Activated T-cell treated with anti-CD3 and anti-CD28 coated beads, Interleukin-2, amount 50 U/mL, for 24 hours (primary cell): Measurements from ENCODE around the gene ATG9A.

Experiments used
- DNase-seq: peaks from one replicate; pipeline ENCODE4 v3.0.0-alpha.2; 2020
- H3K27ac Mint-ChIP-seq: 2 replicates; pipeline ENCODE4 v1.8.0; 2020; ENCODE audit warnings: mild to moderate bottlenecking, mixed read lengths
- H3K27me3 Mint-ChIP-seq: 2 replicates; pipeline ENCODE4 v1.8.0; 2020; ENCODE audit warnings: mixed read lengths
- H3K36me3 Mint-ChIP-seq: 2 replicates; pipeline ENCODE4 v1.8.0; 2020; ENCODE audit warnings: low read depth, mixed read lengths
- H3K4me1 Mint-ChIP-seq: 2 replicates; pipeline ENCODE4 v1.8.0; 2020; ENCODE audit warnings: low read depth, mixed read lengths
- H3K4me3 Mint-ChIP-seq: 2 replicates; pipeline ENCODE4 v1.8.0; 2020; ENCODE audit warnings: mild to moderate bottlenecking, moderate library complexity, mixed read lengths
- H3K9me3 Mint-ChIP-seq: 2 replicates; pipeline ENCODE4 v1.8.0; 2020; ENCODE audit warnings: mixed read lengths

Gene ATG9A

DNA sequence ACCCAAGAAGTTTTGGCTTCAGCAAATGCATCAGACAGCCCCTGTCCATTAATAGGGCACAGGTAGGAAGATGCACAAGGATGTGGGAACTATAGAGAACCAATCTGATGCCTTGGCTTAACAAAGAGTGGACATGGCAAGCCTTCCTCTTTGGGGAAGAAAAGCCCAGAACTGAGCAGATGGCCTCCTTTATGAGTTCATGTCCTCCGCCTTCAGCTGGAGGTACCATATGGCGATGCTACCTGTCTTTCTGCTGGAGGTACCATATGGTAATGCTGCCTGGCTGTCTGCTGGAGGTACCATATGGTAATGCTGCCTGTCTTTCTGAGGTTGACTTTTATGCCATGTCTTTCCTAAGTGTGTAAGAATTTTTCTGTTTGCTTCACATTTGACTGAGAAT is 45.3 kb downstream of the ATG9A start:
- H3K4me1 Mint-ChIP-seq, result peaks cover 61% of the 10 kb centered on the region
- no peak overlapping the region for H3K4me3 Mint-ChIP-seq
- no peak for DNase-seq

GRCh38 chr2:219183151-219183772 is 46.2 kb downstream of the ATG9A start:
- Mint-ChIP-seq H3K27me3 (no peaks in the 10 kb centered on the region), H3K36me3 (peaks cover 74% of the 10 kb centered on the region), H3K4me3 (no peak overlapping the region), H3K9me3 (no peaks in the 10 kb centered on the region), H3K27ac (peak overlapping the region; percentile 83), H3K4me1 (peaks cover 66% of the 10 kb centered on the region)
- DNase-seq, result no peak

More for the DNA sequence above, 45.3 kb downstream of the ATG9A start:
- Mint-ChIP-seq H3K27ac (peak overlapping the region; percentile 5), H3K36me3 (peaks cover 68% of the 10 kb centered on the region), H3K9me3 (no peaks in the 10 kb centered on the region), H3K27me3 (no peaks in the 10 kb centered on the region)

- Mint-ChIP-seq H3K4me3 (no peak overlapping the region), H3K27me3 (no peaks in the 10 kb centered on the region), H3K9me3 (no peaks in the 10 kb centered on the region), H3K27ac (peak overlapping the region; percentile 83), H3K4me1 (peaks cover 67% of the 10 kb centered on the region), H3K36me3 (peaks cover 78% of the 10 kb centered on the region)
- no peak for DNase-seq
Measured at GRCh38 chr2:219182331-219183150, 46.9 kb downstream of the ATG9A start.

GRCh38 chr2:219181531-219181930 is 47.9 kb downstream of the ATG9A start:
- Mint-ChIP-seq H3K27me3 (no peaks in the 10 kb centered on the region), H3K9me3 (no peaks in the 10 kb centered on the region), H3K4me1 (peaks cover 62% of the 10 kb centered on the region), H3K4me3 (no peak overlapping the region), H3K36me3 (peaks cover 81% of the 10 kb centered on the region), H3K27ac (peak overlapping the region; percentile 83)
- no peak for DNase-seq

GRCh38 chr2:219180961-219181360 is 48.5 kb downstream of the ATG9A start:
- no peak for DNase-seq
- Mint-ChIP-seq H3K9me3 (no peaks in the 10 kb centered on the region), H3K4me1 (peaks cover 59% of the 10 kb centered on the region), H3K27ac (peak overlapping the region; percentile 83), H3K36me3 (peaks cover 81% of the 10 kb centered on the region), H3K4me3 (no peak overlapping the region), H3K27me3 (no peaks in the 10 kb centered on the region)

DNA sequence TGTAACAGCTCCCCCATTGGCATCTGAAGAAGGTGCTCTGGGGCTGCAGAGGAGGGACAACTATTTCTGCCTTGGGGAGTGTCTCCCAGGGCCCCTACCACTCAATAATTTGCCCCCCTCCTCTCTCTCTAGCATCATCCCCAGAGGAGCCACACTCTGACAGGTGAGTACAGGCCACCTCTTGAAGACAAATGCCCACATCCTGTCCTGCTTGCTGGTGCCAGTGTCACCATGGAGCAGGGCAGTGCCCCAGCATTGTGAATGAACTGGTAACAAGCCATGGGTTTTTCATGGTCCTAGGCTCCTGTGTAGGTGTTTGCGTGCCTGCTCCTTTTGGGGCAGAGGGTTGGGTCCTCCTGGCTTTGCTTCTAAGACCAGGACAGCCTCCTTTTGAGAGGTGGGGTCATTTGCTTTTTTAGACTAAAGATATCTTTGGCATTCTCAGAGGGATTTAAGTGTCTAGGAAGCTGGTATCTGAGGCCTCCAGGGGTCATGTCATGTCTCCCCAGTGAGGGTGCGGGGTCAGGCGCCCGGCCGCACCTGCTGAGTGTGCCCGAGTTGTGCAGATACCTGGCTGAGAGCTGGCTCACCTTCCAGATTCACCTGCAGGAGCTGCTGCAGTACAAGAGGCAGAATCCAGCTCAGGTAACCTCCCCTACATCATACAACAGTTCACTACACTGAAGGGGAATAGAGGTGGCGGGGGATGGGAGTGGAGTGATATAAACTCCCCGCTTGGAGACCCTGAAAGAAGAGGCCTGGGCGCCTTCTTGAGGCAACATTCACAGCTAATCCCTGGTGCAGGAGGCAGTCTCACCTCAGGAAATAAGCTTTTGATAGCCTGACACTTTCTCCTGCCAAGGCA is 49.6 kb downstream of the ATG9A start:
- Mint-ChIP-seq H3K9me3 (no peaks in the 10 kb centered on the region), H3K36me3 (peaks cover 80% of the 10 kb centered on the region), H3K4me3 (peak overlapping the region; percentile 83), H3K4me1 (peaks cover 68% of the 10 kb centered on the region), H3K27me3 (no peaks in the 10 kb centered on the region), H3K27ac (peak overlapping the region; percentile 88)
- DNase-seq, result no peak

DNA sequence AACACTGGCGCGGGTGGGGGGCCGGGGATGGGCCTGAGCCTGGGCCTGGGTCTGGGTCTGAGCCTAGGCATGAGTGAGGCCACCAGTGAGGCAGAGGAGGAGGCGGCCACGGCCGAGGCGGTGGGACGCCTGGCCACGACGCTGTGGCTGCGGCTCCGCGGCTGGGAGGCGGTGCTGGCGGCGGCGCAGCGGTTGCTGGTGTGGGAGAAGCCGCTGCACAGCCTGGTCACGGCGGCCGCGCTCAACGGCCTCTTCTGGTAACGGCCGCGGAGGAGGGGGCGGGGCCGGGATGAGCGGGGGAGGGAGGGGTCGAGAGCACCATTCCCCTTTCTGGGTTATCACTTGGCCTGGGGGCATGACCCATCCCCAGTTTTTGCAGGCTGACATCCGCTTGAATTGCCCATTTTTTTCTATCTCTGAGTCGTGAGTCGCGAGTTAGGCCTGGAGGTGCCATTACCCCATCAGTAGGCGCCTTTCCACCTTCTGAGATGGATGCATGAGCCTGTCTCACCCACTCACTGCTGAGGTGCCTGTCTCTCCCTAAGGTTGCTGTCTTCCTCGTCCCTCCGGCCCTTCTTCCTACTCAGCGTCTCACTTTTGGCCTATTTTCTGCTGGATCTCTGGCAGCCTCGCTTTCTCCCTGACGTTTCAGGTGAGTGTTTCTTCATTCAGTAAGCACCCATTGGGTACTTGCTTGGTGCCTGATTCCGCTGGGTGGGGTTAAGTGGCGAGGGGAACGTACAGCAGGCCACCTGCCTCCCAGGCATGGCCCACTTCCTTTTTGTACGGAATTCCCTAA is 50.9 kb downstream of the ATG9A start:
- Mint-ChIP-seq H3K9me3 (no peaks in the 10 kb centered on the region), H3K36me3 (peaks cover 82% of the 10 kb centered on the region), H3K27me3 (no peaks in the 10 kb centered on the region), H3K4me3 (peak overlapping the region; percentile 83), H3K27ac (peak overlapping the region; percentile 88), H3K4me1 (peaks cover 75% of the 10 kb centered on the region)
- no peak for DNase-seq

GRCh38 chr2:219177552-219178376 is 51.7 kb downstream of the ATG9A start, which contains the start of gene RETREG2:
Gene RETREG2, plus strand, starts transcription at chr2:219178275. Its CDS starts 78 bp downstream, at chr2:219178353.
- Mint-ChIP-seq H3K27me3 (no peaks in the 10 kb centered on the region), H3K36me3 (peaks cover 81% of the 10 kb centered on the region), H3K4me3 (peak within 1 kb of the TSS; percentile 92), H3K9me3 (no peaks in the 10 kb centered on the region), H3K27ac (peak within 1 kb of the TSS; percentile 99), H3K4me1 (peaks cover 68% of the 10 kb centered on the region)
- DNase-seq, result peak; percentile 89

GRCh38 chr2:219176818-219177551 is 52.5 kb downstream of the ATG9A start, which contains the start of gene CNPPD1:
Gene CNPPD1, minus strand, starts transcription at chr2:219176925. Its CDS starts 97 bp downstream, at chr2:219176828.
- peak; percentile 91 for DNase-seq
- no peaks in the 10 kb centered on the region for H3K9me3 Mint-ChIP-seq
- H3K36me3 Mint-ChIP-seq, result peaks cover 81% of the 10 kb centered on the region
- peak within 1 kb of the TSS; percentile 92 for H3K4me3 Mint-ChIP-seq
- H3K4me1 Mint-ChIP-seq, result peaks cover 64% of the 10 kb centered on the region
- no peaks in the 10 kb centered on the region for H3K27me3 Mint-ChIP-seq
- H3K27ac Mint-ChIP-seq, result peak within 1 kb of the TSS; percentile 99

DNA sequence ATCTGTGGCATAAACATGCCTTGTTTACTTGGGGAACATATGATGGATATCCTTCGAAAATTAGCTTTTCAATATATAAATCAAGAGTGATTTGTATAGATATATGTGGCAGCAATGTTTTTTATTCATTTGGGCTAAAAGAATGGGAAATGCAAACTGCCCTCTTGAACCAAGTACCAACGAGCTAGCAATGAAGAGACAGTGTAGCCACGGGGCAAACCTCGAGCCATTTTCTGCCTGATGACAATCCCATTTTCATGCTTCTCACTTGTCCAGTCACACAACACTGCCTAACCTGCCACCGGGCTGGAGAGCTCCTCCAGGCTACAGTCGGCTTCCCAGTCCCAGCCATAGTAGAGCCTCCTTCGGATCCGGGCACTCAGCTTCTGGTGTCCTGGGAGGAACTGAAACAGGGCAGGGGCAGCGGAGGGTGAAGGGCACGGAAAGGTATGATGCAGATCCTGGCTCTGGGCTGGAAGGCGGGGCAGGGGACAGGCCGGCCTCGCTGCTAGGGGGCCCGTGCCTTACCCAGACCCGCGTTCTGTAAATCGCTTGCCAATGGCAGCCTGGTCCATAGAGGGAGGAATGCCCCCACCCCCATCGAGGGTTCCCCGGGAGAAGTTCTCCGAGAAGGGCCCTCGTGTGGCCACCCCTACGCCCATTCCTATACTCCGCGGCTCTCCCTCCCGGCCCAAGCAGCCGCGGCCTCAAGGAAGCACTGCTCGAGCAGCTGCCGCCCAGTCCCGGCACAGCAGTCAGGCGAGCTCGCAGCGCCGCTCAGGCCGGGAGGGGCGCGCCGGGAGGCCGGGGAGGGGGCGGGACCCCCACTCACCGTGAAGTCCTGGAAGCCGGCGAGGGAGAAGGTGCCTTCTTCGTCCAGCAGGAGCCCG is 53.3 kb downstream of the ATG9A start:
- DNase-seq, result no peak

DNA sequence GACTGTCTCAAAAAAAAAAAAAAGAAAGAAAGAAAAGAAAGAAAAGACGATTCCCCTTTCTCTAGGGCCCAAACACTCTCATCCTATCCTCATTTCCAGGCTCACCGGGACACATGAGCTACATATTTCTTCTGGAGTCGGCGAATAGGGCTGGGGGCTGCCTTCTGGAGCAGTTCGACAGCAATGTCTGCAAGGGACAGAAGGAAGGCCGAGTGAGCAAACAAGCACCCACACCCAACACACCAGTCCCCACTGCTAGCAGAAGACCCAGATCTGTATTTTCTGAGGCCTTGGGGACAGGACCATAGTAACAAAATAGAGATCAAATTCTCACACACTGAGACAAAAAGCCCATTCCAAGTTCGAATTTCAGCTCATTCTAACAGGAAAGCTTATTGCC is 54.0 kb downstream of the ATG9A start:
- peak overlapping the region; percentile 92 for H3K4me3 Mint-ChIP-seq
- peak overlapping the region; percentile 99 for H3K27ac Mint-ChIP-seq
- H3K9me3 Mint-ChIP-seq, result no peaks in the 10 kb centered on the region
- no peaks in the 10 kb centered on the region for H3K27me3 Mint-ChIP-seq
- no peak for DNase-seq
- H3K4me1 Mint-ChIP-seq, result peaks cover 61% of the 10 kb centered on the region
- H3K36me3 Mint-ChIP-seq, result peaks cover 76% of the 10 kb centered on the region

More for the DNA sequence above, 53.3 kb downstream of the ATG9A start:
- peaks cover 81% of the 10 kb centered on the region for H3K36me3 Mint-ChIP-seq
- H3K27me3 Mint-ChIP-seq, result no peaks in the 10 kb centered on the region
- H3K9me3 Mint-ChIP-seq, result no peaks in the 10 kb centered on the region
- H3K4me3 Mint-ChIP-seq, result peak overlapping the region; percentile 92
- peak overlapping the region; percentile 99 for H3K27ac Mint-ChIP-seq
- peaks cover 63% of the 10 kb centered on the region for H3K4me1 Mint-ChIP-seq

GRCh38 chr2:219174801-219175200 is 54.6 kb downstream of the ATG9A start:
- Mint-ChIP-seq H3K27me3 (no peaks in the 10 kb centered on the region), H3K36me3 (peaks cover 72% of the 10 kb centered on the region), H3K9me3 (no peaks in the 10 kb centered on the region), H3K4me1 (peaks cover 60% of the 10 kb centered on the region), H3K27ac (peak overlapping the region; percentile 73), H3K4me3 (peak overlapping the region; percentile 92)
- no peak for DNase-seq
